Ammon's horn (tissue), 1 donor: ENCODE measurements around the gene GMPR2.

ENCODE experiments used
- DNase-seq: peaks from one replicate; pipeline ENCODE4 v3.0.0-alpha.2; 2016; ENCODE audit warnings: low spot score

GMPR2 gene

DNA sequence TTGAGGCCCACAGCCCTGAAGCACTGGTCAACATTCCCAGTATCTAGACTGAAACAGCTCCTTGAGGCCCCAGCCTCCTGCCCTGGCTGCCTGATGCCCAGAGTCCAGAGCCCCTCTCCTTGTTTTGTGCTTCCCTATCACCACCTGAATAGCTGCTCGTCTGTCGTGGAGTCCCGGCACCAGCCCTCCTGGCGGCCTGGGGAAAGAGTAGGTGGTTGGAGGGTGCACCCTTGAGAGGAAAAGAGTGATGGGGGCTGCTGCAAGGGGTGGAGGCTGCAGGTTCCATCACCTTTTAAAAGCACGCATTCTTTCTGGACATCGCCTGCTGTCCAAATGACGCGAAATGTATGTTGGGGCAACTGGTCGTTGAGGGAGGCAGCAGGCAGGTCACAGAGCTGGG, 35.5 kb downstream of the GMPR2 start:
- no peak for DNase-seq

DNA sequence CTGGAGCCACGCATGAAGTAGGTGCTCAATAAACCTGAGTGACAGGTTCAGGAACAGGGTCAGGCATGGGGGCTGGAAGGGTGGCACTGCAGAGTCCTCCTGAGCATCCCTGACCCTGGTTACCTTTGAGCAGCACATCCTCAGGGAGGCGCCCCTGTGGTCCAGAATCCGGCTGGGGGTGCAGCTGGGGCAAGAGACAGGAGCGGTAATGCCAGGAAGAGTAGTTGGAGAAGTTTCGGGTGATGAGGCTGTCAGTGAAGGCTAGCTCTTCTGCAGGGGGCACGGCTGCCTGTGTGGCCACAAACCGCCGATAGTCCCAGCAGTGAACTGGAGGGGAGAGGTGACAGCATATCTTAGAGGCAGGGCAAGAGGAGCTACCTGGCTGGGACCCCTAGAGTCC, 36.6 kb downstream of the GMPR2 start:
- DNase-seq: no peak

DNA sequence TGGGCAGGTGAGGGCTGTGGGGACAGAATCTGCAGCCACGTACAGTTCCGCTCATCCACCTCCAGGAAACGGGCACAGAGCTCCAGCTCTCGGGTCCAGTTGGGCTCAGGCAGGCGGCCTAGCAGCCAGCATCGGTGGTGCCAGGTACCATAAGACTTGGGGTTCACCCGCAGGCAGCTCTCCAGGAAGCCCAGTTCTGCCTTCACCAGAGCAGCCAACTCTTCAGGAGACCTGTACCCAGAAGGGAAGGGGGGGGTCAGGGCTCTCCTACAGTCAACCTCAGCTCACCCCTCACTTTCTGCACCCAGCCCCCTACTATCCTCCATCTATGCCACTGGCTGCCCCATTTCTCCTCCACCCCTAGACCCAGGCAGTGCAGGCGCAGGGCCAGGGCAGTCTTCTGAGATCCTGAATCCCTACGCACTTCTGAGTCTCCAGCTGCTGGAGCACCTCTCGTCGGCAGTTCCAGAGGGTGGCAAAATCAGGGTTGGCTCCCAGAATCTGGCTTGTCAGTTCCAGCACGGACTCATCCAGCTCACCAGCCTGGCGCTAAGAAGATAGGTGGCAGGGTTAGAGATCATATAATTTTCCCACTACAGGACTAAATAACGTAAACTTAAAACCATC, 37.3 kb downstream of the GMPR2 start:
- no peak for DNase-seq

DNA sequence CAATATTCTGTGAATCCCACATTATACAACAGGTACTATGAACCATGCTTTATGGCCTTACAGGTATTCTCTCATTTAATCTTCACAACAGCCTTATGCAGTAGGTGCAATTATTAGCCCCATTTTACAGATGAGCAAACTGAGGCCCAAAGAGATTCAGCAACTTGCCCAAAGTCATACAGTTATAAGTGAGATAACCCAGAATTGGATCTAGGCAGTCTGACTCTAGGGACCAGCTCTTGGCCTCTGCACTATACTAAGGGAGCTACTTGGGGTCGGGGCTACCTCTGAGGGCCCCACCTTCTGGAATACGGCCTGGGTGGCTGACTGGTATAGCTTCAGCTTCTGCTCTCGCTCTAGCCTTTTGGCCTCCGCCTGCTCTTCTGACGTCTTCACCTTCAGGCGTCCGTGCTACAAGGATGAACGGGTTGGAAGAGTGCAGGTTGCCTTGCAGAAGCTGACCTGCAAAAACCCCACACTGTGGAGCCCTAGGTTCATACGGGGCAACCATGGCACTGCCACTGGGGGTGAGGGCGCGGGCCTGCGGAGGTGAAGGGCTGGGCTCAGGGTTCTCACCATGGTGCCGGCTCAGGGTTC, 37.9 kb downstream of the GMPR2 start:
- DNase-seq: no peak

DNA sequence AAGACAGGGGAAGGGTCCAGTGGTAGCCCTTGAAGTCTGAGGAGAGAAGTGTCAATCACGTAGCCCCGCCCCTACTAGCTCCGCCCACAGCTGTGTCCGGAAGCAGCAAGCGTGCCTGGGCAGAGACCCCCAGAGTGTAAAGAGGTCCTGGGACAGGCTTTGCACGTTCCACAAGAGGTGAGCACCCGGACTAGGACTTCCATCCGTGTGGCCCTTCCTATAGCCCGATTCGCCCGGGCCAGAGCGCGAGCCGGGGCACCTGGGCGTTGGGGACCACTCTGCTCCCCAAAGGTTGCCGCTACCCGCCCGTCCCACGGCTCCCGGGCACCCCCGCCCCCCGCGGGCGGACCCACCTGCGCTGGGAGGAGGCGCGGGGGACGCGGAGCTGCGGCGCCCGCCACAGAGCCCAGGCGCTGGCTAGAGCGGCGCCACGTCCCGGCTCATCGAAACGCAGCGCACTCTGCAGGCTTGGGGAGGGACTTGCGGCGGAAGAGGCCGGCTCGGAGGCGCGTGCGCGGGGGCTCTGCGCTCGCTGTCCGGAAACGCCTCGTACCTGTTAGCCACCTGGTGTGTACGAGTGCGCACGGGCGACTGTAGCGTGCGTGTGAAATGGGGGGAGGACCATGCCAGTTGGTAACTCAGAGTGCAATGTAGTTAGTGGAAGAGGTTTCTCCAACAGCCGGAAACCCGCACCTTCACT, 38.6 kb downstream of the GMPR2 start, which contains the start of gene RABGGTA:
Gene RABGGTA (minus strand): TSS at position 464 of the 700 bp plus-strand sequence. CDS start 482 bp downstream, outside the sequence.
- DNase-seq: peak; percentile 91

DNA sequence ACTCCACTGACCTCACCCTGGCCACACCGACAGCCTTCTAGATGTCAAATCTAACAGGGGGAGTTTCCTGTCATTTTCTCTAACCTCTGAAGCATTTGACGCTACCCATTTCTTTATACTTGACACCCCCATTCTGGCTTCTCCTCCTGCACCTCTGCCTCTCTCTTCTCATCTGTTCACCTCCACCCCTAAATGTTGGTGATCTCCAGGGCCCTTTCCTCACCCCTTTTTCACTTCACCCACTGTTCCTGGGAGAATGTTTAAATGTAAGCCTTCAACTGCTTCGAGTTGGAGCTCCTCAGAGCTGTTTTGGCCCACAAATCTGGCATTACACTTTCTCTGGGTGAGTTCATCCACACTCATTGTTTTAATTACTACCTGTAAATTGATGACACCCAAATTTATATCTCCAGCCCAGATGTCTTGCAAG, 39.1 kb downstream of the GMPR2 start:
- no peak for DNase-seq

DNA sequence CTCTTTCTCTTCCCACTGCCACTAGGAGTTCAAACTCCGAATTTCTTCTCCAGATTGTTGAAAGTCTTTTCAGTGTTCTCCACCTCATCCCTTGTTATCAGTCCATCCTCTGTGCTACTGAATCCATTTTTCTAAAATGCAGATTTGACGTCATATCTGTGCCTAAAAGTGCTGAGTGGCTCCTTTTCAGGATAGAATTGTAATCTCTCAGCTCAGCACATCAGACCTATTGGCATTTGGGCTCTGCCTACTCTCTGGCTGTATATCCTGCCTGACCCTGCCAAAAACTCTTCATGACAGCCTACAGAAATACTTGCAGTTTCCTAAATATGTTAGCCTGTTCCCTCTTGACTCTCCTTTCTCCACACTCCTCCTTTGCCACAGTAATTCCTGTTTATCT, 39.7 kb downstream of the GMPR2 start:
- no peak for DNase-seq

DNA sequence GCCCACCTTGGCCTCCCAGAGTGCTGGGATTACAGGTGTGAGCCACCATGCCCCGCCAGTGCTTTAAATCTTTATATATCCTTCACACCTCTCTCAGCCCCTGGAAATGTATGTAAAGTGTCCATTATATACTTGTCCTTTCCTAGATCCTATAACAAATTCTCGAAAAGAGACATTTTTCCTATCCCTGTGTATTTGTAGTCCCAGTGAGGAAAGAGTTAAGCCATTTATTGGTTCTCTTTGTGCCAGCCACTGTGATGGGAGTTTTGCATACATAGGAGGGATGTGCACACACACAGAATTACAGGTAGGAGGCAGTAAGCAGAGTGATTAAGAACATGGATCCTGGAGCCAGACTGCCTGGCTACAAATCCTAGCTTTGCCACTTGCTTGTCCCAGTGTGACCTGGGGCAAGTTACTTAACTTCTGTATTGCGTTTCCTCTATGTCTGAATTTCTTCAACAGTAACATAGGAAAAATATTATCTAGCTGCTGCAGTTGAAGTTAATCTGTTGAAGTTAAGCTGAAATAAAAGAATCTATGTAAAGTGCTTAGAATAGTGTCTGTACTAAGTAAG, 40.8 kb downstream of the GMPR2 start:
- DNase-seq: no peak

DNA sequence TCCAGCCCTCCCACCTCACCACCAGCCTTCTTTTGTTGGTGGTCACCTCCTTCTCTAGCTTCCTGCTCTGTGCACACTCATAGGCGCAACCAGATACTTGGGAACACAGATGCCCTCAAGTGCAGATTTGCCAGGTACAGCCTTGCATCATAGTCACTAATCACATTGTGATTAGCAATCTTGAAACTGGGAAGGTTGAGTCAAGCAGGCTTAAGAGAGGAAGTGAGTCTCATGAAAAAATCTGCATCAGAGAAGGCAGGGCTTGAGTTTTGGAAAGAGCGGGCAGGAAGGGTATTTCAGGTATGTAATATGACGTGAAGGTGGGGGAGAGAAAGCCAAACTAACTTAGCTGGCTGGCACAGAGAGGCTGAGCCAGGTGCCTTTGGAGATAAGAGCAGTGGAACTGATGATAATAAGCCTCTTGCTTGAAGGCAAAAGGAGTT, 41.4 kb downstream of the GMPR2 start:
- peak; percentile 55 for DNase-seq

DNA sequence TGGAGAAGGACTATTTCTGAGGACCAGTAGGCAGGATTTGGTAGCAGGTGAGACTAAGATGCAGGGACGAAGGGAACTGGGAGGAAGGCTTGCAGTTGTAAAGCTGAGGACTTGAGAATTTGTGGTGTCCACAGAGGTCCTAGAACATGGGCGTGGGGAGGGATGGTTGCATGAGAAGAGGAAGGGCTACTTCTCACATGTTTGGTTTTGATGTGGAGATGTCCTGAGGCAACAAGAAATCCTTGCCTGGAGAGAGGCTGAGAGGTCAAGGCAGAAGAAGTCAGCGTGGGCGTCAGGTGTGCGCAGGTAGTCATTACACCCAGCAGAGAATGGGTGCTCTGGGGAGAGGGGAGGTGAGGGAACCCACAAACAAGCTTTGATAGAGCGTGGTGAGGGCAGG, 44.3 kb downstream of the GMPR2 start:
- no peak for DNase-seq

DNA sequence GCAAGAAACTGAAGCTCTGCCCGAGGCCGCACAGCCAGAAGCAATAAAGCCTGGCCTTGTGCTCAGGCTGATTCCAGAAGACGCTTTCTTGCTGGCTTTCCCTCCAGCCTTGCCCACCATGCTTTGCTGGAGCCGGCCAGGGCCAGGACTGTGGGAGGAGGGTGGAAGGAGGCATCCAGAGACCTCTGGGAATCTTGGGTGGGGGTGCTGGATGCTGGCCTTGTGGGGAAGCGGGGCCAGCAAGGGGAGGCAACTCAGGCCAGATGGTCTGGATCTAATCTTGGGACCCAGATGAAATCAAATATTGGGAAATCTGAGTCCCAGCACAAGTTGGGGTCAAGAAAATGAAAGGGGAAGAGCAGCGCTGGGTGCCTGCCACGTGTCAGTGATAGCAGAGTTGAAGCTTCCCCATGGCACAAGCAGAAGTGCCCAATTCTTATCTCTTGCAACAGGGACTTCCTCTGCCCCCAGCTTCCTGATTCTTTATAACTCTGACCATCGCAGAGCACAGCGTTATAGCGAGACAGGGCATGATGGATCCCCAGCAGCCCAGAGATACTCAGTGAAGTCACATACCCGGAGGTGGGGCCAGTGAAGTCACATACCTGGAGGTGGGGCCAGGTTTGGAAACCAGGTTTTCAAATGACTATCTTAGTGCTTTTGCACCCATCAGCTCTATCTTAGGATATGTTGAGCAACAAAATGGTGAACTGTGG, 45.0 kb downstream of the GMPR2 start:
- peak; percentile 55 for DNase-seq

DNA sequence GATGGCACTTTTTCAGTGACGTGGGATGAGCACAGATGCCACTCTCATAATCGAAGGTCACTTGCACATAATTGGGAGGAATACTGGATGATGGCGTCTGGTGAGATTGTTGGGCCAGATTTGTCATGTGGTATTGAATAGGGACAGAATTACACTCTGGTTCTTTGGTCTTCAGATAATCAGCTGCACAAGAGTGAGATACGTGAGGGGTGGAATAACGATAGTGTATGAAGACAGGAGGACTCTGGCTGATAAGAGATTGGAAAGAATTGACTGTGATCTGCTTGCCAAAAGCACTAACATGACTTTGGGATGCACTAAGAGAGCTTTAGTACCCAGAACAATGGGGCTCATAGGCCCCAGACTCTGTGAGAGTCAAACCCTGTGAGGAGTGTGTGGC, 45.7 kb downstream of the GMPR2 start:
- no peak for DNase-seq

DNA sequence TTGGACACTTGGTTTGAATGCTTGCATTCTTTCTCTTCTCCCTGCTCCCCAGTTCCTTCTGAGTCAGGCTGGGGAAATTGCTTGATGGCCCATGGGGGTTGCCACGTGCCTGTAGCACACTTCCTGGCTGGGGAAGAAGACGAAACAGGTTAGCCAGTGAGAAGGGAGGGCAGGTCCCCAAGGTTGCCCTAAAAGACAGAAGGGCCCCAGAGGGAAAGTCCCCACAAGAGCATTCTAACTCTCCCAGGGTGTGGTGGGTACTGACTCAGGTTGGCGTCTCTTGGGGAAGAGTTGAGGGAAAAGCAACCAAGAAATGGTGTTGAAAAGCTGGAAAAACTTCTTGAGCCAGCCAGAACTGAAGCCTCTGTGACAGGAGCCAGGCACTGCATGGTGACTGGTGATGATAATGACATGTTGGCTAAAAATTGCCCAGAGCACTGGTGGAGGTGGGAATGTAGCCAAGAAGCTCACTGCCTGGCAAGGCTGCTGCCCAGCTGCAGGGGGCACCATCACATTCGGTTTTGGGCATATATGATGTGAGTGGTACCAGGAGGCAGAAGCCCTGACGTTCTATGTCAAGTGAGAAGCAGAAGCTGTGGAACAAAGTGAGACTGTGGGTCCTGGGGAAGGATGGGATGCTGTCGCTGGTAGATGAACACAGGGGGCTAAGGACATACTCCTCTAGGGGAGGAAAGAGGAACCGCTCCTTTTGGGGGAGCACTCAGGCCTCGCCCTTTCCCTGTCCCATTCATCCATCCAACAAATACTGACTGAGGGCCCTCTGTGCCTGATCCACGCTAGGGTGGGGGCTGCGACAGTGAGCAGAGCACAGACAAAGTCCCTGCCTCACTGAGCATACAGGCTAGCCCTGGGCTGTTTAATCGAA, 46.8 kb downstream of the GMPR2 start:
- DNase-seq: peak; percentile 75

DNA sequence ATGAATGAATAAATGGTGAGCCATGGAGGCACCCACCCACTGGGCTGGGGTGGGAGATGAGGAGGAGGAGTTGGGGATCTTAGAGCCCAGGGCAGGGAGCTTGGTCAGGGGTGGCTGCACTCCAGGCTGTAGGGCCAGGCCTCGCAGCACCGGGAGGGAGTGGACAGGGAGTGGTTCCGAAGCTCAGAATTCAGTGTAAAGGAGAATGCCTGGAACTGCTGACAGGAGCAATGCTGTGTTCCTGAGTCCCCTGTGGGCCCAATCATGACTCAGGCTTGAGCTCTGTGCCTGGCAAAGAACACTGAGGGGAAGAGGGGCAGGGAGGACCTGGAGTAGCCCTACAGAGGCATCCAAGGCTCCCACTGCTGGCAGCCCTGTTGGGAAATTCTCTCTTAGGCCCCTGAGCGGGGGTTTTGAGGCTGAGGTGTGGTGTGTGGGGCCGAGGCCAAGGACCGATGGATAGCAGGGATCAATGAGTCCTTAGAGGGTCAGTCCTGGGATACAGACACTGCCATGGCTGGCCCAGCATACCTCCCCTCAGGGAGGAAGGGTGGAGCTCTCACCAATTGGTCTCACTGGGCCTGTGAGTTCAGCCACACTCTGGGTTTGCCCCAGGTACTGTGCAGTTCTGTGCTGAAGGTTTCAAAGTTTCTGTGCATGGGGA, 48.2 kb downstream of the GMPR2 start:
- no peak for DNase-seq

DNA sequence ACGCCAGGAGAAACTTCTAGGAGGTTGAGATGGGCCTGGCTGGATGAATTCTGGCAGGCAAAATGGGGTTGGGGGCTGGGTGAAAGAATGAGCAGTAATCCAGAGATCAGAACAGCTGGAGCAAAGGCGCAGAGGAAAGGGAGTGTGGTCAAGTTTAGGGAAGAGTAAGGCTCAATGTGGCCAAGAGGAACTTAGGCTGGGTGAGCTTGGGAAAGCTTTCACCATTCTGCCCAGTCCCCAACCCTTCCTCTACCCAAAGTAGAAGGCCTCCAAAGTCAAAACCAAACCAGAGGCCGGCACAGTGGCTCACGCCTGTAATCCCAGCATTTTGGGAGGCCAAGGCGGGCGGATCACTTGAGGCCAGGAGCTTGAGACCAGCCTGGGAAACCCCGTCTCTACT, 48.9 kb downstream of the GMPR2 start:
- peak; percentile 23 for DNase-seq

DNA sequence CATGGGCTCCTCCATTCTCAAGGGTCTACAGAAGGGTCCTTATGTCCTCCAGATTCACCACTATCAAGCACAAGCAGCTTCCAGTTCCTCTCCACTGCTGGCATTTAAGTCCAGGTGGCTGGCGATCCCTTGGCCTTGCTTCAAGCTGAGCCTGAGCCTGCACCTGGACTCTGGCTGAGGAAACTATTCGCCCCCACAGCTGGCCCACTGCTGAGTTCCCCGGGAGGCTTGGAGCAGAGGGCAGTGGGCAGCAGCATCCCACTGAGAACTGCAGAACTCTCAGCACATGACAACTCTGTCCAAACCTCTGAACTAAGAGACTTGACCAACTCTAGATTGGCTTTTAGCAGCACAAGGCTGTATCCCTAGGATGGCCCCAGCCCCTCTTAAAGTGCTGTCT, 50.0 kb downstream of the GMPR2 start:
- no peak for DNase-seq

DNA sequence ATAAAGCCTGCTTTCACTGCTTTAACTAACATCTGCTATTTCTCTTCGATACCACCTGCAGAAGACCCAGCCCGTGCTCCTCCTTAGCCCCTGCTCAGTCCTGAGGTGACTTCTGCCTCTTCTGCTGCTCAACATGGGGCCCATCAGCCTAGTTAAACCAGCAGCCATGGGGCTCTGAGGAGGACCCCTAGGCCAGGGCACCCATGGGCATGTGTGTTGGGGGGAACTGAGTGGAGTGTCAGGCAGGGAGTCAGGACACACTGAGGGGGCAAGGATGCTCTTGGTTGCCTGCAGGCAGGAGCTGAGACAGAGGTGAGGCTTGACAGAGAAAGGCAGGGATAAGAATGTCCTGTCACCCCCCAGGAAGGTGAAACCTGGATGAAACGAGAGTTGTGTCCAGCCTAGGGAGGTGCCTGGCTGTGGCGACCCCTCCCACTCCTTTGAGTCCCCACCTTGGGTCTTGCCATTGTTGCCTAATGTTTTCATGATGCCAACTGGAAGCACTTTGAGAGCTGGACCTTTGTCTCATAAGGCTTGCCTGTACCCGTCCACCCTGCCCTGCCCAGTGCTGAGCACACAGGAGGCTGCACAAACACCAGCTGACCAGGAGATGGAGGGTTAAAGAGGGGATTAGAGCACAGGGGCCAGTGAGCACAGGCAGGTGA, 51.2 kb downstream of the GMPR2 start:
- DNase-seq: no peak

DNA sequence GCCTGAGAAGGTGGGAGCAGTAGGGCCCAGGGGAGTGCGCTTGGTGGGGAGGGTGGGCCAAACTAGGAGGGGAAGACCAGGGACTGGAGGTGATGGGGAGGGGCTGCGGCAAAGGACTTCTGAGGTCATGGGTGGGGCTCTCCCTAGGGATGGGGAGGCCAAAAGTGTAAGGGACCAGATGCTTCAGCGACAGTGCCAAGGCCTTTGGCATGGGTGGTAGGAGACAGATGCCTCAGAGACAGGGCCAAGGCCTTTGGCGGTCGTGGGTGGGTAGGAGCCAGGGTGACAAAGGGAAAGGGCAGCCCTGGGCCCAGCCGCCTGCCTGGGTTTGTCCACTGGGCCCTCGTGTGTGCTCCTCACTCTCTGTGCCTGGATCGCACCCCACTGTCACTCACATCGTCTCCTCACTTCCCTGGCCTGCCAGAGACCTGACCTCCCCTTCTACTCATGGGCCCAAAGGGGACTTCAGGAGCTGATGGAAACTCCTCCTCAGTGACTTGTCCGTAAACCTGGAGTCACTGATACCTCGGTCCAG, 51.8 kb downstream of the GMPR2 start:
- DNase-seq: no peak

DNA sequence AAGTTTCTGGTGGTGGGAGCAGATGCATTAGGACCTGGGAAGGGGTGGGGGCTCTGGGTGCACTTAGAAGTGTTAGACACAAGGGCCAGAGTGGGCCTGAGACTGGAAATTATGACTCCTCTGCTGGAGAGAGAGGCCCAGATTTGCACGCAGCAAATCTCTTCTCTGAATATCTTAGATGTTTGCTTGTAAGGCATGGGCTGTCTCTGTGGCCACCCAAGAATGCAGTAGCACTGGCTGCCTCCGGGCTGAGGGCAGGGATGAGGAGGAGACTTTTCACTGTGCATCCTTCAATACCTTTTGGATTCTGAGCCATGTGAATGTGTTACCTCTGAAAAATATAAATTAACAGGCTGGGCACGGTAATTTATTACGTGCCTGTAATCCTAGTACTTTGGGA, 52.6 kb downstream of the GMPR2 start:
- DNase-seq: no peak

DNA sequence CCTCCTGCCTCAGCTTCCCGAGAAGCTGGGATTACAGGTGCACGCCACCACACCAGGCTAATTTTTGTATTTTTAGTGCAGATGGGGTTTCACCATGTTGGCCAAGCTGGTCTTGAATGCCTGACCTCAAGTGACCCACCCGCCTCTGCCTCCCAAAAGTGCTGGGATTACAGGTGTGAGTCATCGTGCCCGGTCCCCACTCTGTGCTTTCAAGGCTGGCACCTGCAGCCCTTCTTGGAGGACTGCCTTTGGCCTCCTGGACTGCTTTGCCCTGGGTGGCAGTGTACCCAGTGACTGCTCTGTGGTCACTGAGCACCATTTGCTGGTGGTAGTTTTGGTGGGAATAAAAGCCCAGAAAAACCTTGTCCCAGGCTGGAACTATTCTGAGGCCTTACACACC, 54.3 kb downstream of the GMPR2 start:
- no peak for DNase-seq
